ENCODE data around the gene CATSPER1. TPM values are rescaled to one million over a fixed set of nuclear protein-coding genes. Genes with fewer than 3 reads are reported as not detected.

CATSPER1 gene
- total and polyA plus RNA-seq, 2 of the 13 experiments (the other 11 are each of a cell fraction or from before 2014, with no cell fraction given), result 0.17 TPM; not detected in 1

GRCh38 chr11:66068154-66068821 lies 42.0 kb upstream of the CATSPER1 start (continued):
- peak; percentile 21 to 66; a peak in 1 of 4 replicates for TF ChIP-seq HMGXB4 (CRISPR knock-in tag; IDR thresholded peaks at IDR 0.05; ENCODE audit: borderline replicate concordance in 1 of 2, low read depth in 1 of 2)
- no peak for TF ChIP-seq TCF7 (IDR thresholded peaks at IDR 0.05; ENCODE audit: low read depth)
- TF ChIP-seq HBP1 (CRISPR knock-in tag; IDR thresholded peaks at IDR 0.05; ENCODE audit: low read depth), result no peak
- TF ChIP-seq TEAD3 (CRISPR knock-in tag; optimal IDR thresholded peaks at IDR 0.05; ENCODE audit: borderline replicate concordance), result peak; percentile 20
- TF ChIP-seq RELA (CRISPR knock-in tag; IDR thresholded peaks at IDR 0.05), result no peak
- TF ChIP-seq ZNF710 (CRISPR knock-in tag; IDR thresholded peaks at IDR 0.05; ENCODE audit: borderline replicate concordance), result no peak
- 0 out of 2 replicates have a peak, but pooled peaks have one; percentile 41 for TF ChIP-seq THAP11 (CRISPR knock-in tag; IDR thresholded peaks at IDR 0.05)
- TF ChIP-seq ZNF605 (CRISPR knock-in tag; IDR thresholded peaks at IDR 0.05), result no peak
- no peak for TF ChIP-seq ZBTB7A (CRISPR knock-in tag; IDR thresholded peaks at IDR 0.05)
- TF ChIP-seq KDM2A (CRISPR knock-in tag; IDR thresholded peaks at IDR 0.05; ENCODE audit: borderline replicate concordance, low read depth), result peak; percentile 43
- no peak for TF ChIP-seq ZNF362 (CRISPR knock-in tag; IDR thresholded peaks at IDR 0.05; ENCODE audit: borderline replicate concordance)
